PFSK-1 (cell line): ENCODE measurements around the gene RHBDL3.

Experiments
- FOXP2 ChIP-seq: optimal IDR thresholded peaks from 2 replicates; pipeline ENCODE3; 2011; ENCODE audit warnings: borderline replicate concordance, control low read depth, inconsistent platforms; ENCODE audit not compliant: insufficient read depth; ENCODE audit errors: extremely low read length, extremely low read depth
- POLR2AphosphoS5 ChIP-seq: IDR thresholded peaks from 2 replicates; pipeline ENCODE4 v1.6.1; 2012; ENCODE audit warnings: low read depth, mild to moderate bottlenecking, control low read depth, low read length, moderate library complexity
- SIN3A ChIP-seq: IDR thresholded peaks from 2 replicates; pipeline ENCODE4 v1.6.1; 2012; ENCODE audit warnings: mild to moderate bottlenecking, low read length, moderate library complexity, borderline replicate concordance; ENCODE audit not compliant: insufficient read depth
- TAF1 ChIP-seq: IDR thresholded peaks from 2 replicates; pipeline ENCODE4 v1.6.1; 2012; ENCODE audit warnings: low read length, control low read depth, borderline replicate concordance; ENCODE audit not compliant: insufficient read depth
- TF ChIP-seq, protein P1 (sequence below), 2 experiments: IDR thresholded peaks; 2 replicates each; pipeline versions ENCODE4 v1.6.1 to v1.8.0; 2011 to 2012; ENCODE audit warnings: low read depth in 2 of 2, low read length in 2 of 2, control low read depth in 1 of 2, inconsistent platforms in 1 of 2, mild to moderate bottlenecking in 1 of 2, moderate library complexity in 1 of 2; ENCODE audit not compliant: insufficient read depth in 1 of 2

The RHBDL3 gene

DNA sequence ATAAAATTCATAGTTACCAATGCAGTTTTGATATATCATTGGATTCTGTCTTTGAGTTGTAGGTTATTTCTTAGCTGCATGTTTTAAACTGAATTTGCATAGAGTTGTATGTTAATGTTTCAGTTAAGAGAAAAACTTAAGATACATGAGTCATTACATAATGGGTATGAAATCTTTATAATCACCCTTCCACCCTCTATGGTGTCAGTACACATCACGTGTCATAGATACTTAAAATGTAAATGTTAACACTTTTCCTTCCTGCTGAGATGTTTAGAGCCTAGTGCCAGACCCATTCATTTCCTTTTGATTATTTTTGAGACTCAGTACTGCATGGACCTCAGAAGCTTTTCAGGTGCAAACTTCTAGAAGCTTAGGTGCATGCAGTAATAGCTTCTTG, 104.8 kb downstream of the RHBDL3 start:
- TF ChIP-seq POLR2AphosphoS5, result no peak
- no peak for TF ChIP-seq FOXP2
- TF ChIP-seq, protein P1, sequence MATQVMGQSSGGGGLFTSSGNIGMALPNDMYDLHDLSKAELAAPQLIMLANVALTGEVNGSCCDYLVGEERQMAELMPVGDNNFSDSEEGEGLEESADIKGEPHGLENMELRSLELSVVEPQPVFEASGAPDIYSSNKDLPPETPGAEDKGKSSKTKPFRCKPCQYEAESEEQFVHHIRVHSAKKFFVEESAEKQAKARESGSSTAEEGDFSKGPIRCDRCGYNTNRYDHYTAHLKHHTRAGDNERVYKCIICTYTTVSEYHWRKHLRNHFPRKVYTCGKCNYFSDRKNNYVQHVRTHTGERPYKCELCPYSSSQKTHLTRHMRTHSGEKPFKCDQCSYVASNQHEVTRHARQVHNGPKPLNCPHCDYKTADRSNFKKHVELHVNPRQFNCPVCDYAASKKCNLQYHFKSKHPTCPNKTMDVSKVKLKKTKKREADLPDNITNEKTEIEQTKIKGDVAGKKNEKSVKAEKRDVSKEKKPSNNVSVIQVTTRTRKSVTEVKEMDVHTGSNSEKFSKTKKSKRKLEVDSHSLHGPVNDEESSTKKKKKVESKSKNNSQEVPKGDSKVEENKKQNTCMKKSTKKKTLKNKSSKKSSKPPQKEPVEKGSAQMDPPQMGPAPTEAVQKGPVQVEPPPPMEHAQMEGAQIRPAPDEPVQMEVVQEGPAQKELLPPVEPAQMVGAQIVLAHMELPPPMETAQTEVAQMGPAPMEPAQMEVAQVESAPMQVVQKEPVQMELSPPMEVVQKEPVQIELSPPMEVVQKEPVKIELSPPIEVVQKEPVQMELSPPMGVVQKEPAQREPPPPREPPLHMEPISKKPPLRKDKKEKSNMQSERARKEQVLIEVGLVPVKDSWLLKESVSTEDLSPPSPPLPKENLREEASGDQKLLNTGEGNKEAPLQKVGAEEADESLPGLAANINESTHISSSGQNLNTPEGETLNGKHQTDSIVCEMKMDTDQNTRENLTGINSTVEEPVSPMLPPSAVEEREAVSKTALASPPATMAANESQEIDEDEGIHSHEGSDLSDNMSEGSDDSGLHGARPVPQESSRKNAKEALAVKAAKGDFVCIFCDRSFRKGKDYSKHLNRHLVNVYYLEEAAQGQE (IDR thresholded peaks at IDR 0.05; ENCODE audit: insufficient read depth in 1 of 2, low read depth in 2 of 2, low read length in 2 of 2), result no peak
- TF ChIP-seq SIN3A, result no peak
- TF ChIP-seq TAF1, result no peak
